HG02938 (cell line): ENCODE results near the gene CLN6.
"Not testable (repeated sequence)": the region's sequence is repeated elsewhere in the genome, so short reads cannot be mapped to it uniquely, and the experiment has no call there.

Source experiments
- ATAC-seq: cut with Tn5 transposase; IDR thresholded peaks from one replicate; pipeline ENCODE4 v1.9.1; 2021; ENCODE audit warnings: mild to moderate bottlenecking, moderate library complexity; ENCODE audit not compliant: unreplicated experiment

Gene CLN6

DNA sequence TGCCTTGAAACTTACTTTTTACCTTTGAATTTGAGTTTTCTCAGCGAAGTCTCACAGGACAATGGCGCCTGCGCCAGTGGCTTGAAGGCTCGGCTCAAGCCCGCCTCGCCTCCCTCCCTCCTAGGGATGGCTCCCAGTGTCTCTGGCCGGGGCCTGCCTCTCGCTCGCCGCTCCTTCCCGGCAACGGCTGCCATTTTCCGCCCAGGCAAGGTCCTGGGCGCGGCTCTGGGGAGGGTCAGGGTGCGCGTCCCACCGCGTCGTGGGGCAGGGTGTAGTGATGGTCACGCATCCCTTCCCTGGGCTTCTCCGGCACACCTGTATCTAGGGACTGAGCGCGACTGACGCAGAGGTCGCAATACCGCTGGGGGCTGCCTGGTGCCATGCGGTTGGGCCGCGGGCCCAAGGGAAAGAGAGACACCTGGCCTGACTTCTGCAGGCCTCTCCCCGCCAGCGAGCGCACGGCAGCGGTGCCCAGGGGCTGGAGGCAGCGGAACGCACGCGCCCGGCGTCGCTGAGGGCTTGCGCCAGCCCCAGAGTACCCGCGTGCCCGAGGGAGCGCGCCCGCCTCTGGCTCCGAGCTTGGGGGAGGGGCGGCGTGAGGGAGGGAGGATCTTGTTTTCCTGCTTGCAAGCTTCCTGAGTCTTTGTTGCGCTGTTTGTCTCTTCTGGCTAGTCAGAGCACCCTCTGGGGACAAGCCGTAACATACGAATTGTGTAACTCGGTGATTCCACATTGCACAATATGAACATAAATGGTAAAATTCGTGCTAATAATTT is 27.3 kb upstream of the CLN6 start:
- ATAC-seq: no peak

DNA sequence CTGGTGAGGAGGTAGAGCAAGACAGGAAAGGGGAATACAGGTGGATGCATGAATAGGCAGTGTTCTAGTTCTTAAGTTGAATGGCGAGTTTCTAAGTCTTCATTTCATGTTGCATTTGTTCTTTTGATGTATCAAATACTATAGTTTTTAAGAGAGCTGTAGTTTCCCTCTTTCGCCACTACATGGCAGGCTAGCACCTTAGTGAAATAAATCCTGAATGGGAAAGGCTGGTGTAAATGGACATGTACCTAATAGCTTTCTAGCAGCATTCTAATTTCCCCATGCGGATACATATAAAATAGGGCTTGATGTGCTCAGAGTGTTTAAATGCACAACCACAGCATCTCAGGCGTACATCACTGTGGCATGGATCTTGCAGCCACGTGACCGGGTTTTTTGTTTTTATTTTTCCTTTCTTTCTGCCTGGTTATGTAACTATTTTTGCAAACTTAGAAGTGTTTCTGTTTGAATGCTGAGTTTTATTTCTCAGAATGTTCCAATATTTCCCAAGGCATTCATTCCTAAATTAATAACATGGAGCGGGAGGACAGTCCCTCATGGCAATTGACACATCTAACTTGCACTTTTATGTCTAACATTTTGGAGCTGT is 23.5 kb upstream of the CLN6 start:
- no peak for ATAC-seq

DNA sequence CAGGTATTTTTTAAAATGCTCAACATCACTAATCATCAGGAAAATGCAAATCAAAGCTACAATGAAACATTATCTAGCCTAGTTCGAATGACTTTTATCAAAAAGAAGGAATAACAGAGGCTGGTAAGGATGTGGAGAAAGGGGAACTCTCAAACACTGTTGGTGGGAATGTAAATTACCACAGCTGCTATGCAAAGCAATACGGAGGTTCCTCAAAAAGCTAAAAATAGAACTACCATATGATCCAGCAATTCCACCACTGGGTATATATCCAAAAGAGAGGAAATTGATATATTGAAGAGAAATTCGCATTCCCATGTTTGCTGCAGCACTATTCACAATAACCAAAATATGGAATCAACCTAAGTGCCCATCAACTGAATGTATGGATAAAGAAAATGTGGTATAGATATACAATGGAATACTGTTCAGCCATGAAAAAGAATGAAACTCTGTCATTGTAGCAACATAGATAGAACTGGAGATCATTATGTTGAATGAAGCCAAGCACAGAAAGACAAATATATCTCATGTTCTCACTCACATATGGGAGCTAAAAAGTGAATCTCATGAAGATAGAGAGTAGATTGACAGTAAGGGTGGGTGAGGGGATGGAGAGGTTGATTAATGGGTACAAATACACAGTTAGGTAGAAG is 19.7 kb upstream of the CLN6 start:
- ATAC-seq: no peak

DNA sequence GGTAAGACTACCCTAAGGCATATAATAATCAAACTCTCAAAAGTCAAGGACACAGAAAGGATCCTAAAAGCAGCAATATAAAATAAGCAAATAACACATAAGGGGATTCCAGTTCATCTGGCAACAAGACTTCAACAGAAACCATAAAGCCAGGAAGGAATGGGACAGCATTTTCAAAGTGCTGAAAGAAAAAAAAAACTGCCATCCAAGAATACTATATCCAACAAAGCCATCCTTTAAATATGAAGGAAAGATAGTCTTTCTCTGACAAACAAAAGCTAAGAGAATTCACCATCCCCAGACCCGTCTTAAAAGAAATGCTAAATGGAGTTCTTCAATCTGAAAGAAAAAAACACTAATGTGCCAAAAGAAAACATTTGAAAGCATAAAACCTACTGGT is 14.7 kb upstream of the CLN6 start:
- no peak for ATAC-seq

DNA sequence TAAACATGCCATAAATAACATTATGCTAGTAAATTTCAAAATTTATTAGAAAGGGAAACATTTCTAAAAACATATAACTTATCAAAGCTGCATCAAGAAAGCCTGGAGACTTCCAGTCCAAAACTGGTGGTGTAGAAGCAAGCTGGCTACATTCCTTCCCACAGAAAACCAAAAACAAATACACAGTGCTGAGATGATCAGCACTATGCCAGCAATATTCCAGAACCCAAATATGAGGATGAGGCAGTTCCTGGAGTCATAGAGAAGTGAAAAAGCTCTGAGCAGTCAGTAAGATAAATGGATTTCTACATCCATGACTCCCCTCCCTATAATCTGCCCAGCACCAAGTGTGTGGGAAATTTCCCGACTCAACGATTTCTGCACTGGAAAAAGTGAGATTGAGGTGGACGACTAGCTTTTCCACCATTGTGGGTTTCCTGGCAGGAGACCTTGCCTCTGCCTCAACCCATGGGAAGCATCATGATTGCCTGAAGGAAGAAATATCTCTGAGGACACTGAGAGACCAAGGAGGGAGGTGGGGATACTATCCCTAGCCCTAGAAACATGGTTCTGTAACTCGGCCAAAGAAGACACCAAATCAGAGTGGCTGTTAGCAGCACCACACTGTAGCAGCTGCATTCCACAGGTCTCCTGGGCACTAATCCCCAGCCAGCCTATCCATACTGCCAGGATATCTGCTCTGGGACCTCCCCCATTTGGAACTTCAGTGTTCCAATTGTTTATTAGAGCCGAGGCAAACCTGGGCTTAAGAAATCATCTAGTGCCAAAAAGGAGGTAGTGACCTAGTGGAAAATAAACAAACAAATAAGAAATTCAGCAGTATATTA is 11.8 kb upstream of the CLN6 start:
- ATAC-seq: no peak

DNA sequence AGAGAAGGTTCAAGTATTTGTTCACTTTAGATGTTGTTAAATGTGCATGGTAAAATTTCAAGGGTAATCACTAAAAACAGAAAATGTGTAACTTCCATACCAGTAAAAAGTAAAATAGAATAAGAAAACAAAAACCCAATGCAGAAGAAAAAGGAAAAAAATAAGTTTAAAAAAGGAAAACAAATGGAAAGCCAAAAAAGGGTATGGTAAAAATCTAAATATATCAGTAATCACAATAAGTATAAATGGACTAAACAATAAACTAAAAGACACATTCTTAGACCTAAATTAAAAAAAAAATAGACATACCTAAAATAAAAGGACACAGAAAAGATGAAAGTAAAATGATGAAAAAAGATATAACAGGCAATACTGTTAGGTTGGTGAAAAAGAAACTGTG is 9.5 kb upstream of the CLN6 start:
- ATAC-seq: no peak

DNA sequence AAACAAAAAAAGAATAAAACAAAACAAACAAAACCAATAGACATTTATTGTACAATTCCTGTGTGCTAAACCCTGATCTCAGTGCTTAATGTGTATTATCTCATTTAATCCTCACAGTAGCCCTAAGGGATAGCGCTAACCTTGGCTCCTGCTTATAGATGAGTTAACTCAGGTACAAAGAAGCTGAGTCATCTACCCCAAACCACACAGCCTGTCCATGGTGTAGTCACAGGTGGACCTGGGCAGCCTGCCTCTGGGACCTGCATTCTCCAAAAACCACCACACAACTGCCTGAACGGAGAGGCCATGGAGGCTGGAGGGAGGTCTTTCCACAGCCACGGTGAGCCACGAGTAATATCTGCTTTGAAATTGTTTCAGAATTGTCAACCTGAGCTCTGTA is 5.5 kb upstream of the CLN6 start:
- no peak for ATAC-seq

DNA sequence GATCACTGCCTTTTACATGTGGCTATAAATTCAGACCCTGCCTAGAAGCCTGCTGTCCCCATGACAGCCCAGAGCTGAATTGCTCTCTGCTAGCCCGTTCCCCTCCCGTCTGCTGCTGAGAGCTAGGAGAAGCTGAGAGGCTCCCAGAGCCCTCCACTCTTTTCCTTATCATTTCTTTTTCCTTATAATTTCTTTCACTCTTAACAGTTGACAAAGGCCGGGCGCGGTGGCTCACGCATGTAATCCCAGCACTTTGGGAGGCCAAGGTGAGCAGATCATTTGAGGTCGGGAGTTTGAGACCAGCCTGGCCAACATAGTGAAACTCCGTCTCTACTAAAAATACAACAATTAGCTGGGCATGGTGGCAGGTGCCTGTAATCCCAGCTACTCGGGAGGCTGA is 5.0 kb upstream of the CLN6 start:
- ATAC-seq: not testable (repeated sequence)

DNA sequence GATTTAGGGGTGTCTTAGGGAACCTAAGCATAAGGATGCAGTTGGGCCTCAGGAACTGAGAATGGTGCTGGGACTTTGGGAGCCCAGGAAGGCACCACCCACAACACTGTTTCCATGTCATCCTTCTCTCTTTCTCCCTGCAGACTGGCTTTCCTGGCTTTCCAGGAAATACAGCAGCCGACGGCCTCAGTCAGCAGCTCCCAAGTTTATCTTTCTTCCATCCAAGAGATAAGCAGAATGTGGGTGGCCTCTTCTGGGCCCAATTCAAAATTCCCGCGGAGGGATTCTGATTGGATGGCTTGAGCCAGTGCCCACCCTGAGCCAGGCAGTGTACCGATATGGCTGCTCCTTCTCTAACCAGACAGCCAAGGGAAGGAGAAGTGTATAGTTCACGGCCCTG is 4.5 kb upstream of the CLN6 start:
- ATAC-seq: no peak

DNA sequence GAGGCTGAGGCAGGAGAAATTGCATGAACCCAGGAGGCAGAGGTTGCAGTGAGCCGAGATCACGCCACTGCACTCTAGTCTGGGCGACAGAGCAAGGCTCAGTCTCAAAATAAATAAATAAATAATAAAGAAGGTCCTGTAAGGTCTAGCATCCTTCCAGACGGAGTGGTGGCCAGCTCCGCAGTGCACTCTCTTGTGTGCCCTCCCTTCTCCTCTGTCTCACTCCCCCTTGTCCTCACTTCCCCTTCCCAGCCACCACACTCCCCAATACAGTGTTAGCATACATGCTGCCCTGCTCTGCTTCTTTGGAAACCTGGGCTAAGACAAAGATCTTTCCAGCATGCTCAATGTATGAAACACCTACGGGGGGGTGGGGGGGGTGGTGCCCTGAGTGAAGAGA is 3.4 kb upstream of the CLN6 start:
- ATAC-seq: no peak

DNA sequence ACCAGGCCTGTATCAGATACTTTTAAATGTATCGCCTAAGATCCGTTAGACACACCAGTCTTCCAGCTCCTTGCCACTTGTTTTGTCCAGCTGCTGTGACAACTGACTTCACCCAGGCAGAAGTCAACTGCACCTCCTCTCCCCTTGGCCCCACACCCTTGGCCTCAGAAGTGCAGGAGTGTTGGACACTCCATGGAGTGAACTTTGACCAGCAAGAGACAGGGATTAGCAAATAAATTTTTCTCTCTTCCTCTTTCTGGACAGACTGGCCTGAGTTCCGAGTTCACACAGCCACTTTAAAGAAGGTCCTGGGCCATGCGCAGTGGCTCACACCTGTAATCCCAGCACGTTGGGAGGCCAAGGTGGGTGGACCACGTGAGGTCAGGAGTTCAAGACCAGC is 2.9 kb upstream of the CLN6 start:
- ATAC-seq: no peak

DNA sequence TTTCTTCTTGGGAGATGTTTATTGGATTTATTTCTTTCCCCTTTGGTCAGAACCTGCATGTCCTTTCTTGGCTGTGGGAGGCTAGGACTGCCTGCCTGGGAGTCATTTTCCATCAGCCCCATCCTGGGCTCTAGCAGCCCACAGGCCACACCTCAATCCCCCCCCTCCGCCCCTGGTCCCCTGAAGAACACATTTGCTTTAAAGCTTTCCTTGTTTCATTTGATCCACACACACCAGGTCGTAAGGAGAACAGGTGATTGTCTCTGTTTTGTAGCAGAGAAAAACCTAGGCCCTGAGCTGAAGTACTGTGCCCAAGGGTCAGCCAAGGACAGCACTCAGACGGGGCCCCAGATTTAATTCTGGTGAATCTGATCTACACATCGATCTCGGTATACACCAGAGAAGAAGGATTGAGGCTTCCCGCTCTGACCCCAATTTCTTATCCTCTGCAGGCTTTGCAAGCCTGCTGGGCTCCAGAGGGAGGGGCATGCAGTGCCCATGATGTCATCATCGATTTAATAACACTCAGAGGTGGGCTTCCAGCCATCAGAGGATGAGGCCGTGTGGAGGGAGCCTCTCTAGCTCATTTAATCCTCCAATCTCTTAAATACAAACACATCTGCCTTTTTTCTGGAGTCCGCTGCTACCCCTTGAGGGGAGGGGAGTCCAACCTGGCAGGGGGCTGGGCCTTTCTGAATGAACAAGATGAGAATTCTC is 1.7 kb upstream of the CLN6 start:
- no peak for ATAC-seq

DNA sequence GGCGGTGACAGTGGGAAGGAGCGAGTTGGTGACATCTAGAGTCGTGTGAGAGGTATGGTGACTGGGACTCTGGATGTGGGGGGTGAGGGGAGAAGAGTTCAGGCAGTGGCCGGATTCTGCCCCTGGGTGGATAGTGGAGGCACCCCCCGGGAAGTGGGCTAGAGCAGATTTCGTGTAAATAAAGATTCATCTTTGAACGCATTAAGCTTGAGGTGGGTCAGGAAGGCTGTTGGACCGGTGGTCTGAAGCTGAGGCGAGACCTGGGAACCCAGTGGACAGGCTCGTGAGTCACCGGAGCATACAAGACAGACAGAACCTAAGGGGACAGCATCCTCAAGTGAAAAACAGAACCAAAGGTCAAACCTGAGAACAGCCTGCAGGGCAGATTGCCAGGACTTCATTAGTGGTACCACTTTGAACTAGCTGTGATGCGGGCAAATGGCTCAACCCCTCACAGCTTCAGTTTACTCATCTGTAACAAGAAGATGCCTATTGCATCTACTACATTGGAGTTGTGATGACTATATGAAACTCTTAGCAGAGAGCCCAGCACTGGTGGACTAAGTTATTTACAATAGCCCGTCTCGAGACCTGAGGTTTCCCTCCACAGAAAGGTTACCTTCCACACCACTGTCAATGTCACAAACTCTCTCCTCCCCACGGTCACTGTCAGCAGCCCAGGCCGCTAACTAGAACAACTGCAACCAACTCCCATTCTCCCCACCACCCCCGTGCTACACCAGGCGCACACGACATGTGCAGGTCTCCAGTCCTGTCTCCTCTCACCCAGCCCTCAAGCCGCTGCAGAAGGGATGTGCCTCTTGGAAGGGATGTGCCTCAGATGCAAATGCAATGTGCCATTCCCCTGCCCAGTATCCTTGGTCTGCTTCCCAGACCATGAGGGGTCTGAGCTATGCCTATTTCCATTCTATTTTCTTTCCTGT is 901 bp upstream of the CLN6 start:
- ATAC-seq: no peak

DNA sequence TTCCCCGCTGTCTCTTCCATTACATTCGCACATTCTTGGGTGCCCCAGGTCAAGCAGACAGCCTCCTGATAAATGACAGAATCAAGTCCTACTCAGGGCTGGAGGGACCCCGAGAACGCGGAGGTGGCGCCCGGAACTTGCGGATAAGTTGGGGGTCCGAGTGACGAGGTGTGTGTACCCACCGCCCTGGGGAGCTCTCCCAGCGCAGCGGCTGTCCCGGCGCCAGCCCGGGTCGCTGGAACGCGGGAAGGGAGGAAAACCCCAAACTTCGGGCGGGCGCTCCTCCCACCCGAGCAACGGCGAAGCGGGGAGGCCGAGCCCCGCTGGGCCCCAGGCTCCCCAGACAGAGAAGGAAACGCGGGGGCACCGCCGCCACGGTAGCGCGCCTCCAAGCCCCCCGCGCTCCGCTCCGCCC is 550 bp downstream of the CLN6 start:
- ATAC-seq: peak; percentile 2

DNA sequence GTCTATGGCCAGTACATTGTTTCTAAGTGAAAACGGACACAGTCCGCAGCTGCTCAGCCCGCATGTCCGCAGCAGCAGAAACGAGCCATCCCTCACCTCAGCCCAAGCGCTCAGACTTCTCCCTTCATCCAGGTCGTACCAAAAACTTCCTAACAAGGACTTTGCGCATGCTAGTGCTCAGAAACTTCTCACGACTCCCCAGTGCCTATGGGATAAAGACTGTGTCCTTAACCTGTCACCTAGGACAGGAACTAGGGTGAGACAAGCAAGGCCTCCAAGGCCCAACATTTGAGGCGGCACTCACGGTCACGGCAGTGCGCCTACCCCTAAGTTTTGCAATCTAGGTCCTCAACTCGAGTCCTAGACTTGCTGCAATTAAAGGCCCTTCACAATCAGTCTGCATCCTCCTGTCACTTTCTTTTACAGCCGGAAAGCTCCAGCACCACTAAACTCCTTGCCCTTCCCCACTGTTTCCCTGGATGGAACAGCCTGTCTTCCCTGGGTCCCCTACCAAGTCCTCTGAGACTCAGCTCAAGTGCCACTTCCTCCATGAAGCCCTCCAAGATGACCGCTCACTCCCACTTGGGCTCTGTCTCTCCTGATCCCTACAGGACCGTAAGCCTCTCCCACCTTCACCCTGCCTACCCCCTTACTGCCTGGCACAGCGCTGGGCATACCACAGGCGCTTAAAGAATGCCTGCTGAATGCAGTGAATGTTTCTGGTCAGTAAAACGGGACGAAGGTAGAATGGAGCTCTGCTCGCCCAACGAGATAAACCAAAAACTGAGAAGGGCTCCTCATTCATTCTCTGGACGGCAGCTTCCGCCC is 1.2 kb downstream of the CLN6 start:
- ATAC-seq: no peak

DNA sequence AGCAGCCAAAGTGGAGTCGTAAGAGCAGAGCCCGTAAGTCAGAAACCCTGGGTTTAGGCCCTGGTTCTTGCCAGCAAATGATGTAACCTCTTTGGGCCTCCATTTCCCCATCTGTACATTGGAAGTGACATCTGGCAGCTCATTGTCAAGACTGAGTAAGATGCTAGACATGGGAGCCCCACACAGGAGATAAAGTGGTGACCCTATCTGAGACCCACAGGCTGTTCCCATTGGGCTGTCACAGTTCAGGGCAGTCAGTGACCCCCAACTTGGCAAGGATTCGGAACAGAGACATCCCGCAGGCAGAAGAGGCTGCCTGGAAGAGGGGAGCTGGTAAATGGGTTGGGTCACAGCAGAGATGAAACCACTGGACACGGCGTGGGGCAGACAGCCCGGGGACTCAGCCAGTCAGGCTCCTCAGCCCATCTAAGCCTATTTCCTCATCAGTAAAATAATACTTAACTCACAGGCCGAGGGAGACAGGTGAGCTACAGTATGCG is 1.8 kb downstream of the CLN6 start:
- no peak for ATAC-seq

DNA sequence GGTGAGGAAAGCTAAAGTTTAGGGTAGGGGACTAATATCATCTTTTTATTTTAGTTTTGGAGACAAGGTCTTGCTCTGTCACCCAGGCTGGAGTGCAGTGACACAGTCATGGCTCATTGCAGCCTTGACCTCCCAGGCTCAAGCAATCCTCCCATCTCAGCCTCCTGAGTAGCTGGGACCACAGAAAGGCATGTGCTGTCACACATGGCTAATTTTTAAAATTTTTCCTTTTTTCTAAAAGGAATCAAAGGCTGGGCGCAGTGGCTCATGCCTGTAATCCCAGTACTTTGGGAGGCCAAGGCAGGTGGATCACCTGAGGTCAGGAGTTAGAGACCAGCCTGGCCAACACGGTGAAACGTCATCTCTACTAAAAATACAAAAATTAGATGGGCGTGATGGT is 4.1 kb downstream of the CLN6 start:
- ATAC-seq: not testable (repeated sequence)

DNA sequence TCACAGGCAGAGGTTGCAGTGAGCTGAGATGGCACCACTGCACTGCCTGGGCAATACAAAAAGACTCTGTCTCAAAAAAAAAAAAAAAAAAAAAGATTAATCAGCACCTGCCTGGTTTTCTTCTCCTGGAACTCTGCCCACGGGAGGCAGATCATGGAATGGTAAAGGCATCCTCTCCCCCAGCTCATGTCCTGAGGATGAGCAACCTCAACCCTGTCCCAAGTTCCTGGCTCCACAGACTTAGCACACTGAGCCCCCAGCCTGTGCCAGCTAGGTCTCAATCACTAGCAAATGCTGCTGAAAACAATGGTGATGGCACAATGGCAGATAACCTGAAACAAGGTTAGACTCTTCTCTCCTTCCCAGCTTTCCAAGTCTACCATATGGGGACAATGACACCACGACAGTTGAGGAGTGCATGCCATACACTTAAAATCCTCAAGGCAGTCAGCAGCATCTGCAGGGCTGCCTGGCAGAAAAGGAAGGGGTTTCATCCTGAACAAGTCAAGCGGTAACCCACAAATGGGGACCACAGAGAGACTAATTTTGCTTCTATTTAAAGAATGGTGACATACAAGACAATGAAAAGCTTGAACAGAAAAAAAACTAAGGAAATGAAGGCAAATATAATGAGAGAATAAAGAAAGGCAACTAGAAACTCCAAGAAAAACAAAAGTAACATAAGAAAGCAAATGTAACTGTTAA is 4.8 kb downstream of the CLN6 start:
- ATAC-seq: no peak
